Right lung (tissue), 10 donors: ENCODE measurements around the gene KLHDC7B. TPM values are rescaled to one million over a fixed set of nuclear protein-coding genes. Genes with fewer than 3 reads are reported as not detected.

Source experiments
- DNase-seq, 2 donors: peaks; one replicate each; pipeline ENCODE4 v3.0.0-alpha.2; 2013
- long read RNA-seq, 8 donors: transcript quantifications; one replicate each; lab custom pipeline, GENCODE V29; 2026
- polyA plus RNA-seq, 5 donors: library from polyadenylated mRNA; unstranded; fragments of 120-200 nt; gene quantifications; one replicate each; pipeline versions ENCODE4 v1.2.1 to v1.2.3, GENCODE V29; 2013; ENCODE audit warnings: inconsistent platforms in 1 of 5, low replicate concordance in 1 of 5; ENCODE audit not compliant: insufficient read length in 5 of 5, insufficient read depth in 1 of 5

KLHDC7B gene
- under 1 TPM in 2 of 5 donors, not detected in 3; 0.04 to 0.05 TPM for polyA plus RNA-seq
- long read RNA-seq, donor 1, result 0 reads
- long read RNA-seq, donor 2, result 0 reads
- long read RNA-seq, donor 3, result 0 reads
- long read RNA-seq, donor 4, result 0 reads
- long read RNA-seq, donor 5, result 0 reads
- long read RNA-seq, donor 6, result 0 reads
- long read RNA-seq, donor 7, result 0 reads
- long read RNA-seq, donor 8, result 0 reads

GRCh38 chr22:50545522-50546325 lies at the start of gene KLHDC7B:
TSS of gene KLHDC7B (plus strand) at chr22:50545899. CDS start at chr22:50546244, 345 bp downstream.
- no peak for DNase-seq

GRCh38 chr22:50497093-50497492 lies 48.6 kb upstream of the KLHDC7B start:
- DNase-seq, result no peak

- no peak for DNase-seq
Measured at GRCh38 chr22:50498322-50498890, 47.3 kb upstream of the KLHDC7B start.

- DNase-seq, result no peak
Measured at GRCh38 chr22:50500452-50500851, 45.2 kb upstream of the KLHDC7B start.

GRCh38 chr22:50502096-50502495 lies 43.6 kb upstream of the KLHDC7B start:
- no peak for DNase-seq

GRCh38 chr22:50502628-50503474 lies 42.8 kb upstream of the KLHDC7B start:
- no peak for DNase-seq

GRCh38 chr22:50503475-50504145 lies 42.1 kb upstream of the KLHDC7B start:
- no peak for DNase-seq

- no peak for DNase-seq
Measured at GRCh38 chr22:50504369-50505211, 41.1 kb upstream of the KLHDC7B start.

- DNase-seq, result no peak
Measured at GRCh38 chr22:50505276-50505775, 40.4 kb upstream of the KLHDC7B start.

GRCh38 chr22:50505776-50506610 lies 39.7 kb upstream of the KLHDC7B start:
- no peak for DNase-seq

GRCh38 chr22:50506611-50507420 lies 38.9 kb upstream of the KLHDC7B start:
- DNase-seq, result no peak

- no peak for DNase-seq
Measured at GRCh38 chr22:50507421-50507990, 38.2 kb upstream of the KLHDC7B start, which contains the start of gene LMF2. TSS of gene LMF2 (minus strand) at chr22:50507702. CDS start at chr22:50507675, 27 bp downstream.

- peak; percentile 98 to 100 for DNase-seq
Measured at GRCh38 chr22:50507991-50508884, 37.5 kb upstream of the KLHDC7B start, which contains the start of gene NCAPH2. TSS of gene NCAPH2 (plus strand) at chr22:50508224. CDS start at chr22:50508338, 114 bp downstream.

- DNase-seq, result no peak
Measured at GRCh38 chr22:50508897-50509296, 36.8 kb upstream of the KLHDC7B start.

GRCh38 chr22:50513175-50513574 lies 32.5 kb upstream of the KLHDC7B start:
- no peak for DNase-seq

- DNase-seq, result no peak
Measured at GRCh38 chr22:50516068-50516467, 29.6 kb upstream of the KLHDC7B start.

GRCh38 chr22:50516891-50517290 lies 28.8 kb upstream of the KLHDC7B start:
- no peak for DNase-seq
